GM18502 (cell line): ENCODE results near the gene CYB5R4.

ENCODE experiments used
- ATAC-seq: cut with Tn5 transposase; IDR thresholded peaks from one replicate; pipeline ENCODE4 v1.9.1; 2021; ENCODE audit warnings: mild to moderate bottlenecking; ENCODE audit not compliant: unreplicated experiment, poor library complexity

The CYB5R4 gene

GRCh38 chr6:83976037-83976755 lies 116.7 kb downstream of the CYB5R4 start:
- ATAC-seq, result no peak

DNA sequence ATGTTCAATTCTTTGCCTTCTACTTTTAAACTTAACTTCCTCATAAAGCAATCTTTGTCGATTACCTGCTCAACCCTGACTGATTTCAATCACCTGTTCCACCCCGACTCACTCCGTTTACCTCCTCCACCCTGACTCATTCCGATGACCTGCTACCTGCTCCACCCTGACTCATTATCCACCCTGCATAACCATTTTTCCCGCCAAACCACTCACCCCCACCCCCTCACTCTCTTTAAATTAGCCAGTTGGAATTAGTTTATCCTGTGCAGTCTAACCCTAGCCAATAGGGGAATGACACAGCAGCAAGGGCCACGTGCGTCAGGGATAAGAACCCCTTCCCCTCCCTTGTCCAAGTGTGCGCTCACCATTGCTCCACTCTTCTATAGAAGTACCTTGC lies 117.4 kb downstream of the CYB5R4 start:
- no peak for ATAC-seq

GRCh38 chr6:83978324-83978734 lies 118.8 kb downstream of the CYB5R4 start:
- no peak for ATAC-seq

DNA sequence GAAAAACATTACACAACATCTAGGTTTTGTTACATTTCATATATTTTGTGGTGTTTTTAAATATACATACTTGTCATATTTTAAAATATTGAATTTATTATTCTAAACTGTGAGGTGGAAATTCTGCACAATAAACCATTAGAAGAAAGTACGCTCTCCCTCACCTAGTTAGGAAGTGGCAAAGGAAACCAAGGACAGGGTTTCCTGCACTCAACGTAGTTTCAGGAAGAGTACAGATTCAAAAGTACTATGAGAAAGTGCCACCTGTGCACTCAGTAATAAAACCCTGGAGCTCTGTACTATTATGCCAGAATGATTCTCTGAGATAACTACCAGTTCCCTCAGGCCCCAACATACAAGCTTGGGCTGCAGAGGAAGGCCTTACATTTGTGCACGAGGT lies 119.5 kb downstream of the CYB5R4 start:
- ATAC-seq, result no peak

DNA sequence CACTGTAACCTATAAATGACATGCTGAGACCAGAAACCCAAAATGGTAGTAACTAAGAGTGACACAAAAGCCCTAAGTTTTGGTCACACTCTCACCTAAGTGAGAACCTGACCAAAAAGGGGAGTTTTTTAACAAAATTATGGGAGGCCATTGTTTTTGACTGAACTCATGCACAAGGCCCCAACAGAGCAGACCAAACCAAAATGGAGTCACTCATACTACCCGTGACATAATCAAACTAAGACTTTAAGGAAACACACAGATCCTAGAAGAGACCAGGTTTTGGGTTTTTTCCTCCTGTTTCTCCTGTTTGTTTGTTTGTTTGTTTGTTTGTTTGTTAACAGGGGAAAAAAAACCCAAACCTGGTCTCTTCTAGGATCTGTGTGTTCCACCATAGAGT lies 124.9 kb downstream of the CYB5R4 start:
- ATAC-seq, result no peak

GRCh38 chr6:83985308-83985713 lies 125.8 kb downstream of the CYB5R4 start:
- no peak for ATAC-seq

- no peak for ATAC-seq
Observed at GRCh38 chr6:83985715-83986114, 126.2 kb downstream of the CYB5R4 start.

- no peak for ATAC-seq
Observed at GRCh38 chr6:83998021-83998584, 138.6 kb downstream of the CYB5R4 start.

DNA sequence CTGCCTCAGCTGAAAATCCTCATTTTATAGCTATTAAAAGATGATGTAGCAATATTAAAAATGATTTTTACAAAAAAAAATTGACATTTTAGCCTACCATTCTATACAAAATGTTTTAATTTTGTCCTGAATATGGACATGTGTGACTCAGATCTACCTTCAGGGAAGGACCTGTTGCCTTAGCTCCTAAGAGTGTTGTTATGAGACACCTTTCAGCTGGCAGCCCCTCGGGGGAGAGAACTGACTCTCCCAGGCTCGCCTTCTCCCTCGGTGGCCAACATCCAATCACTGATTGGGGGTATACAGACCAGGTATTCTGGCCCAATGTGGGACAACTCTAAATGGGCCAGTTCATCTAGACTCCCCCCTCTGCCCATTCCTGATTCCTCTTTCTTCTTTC lies 141.6 kb downstream of the CYB5R4 start:
- no peak for ATAC-seq

DNA sequence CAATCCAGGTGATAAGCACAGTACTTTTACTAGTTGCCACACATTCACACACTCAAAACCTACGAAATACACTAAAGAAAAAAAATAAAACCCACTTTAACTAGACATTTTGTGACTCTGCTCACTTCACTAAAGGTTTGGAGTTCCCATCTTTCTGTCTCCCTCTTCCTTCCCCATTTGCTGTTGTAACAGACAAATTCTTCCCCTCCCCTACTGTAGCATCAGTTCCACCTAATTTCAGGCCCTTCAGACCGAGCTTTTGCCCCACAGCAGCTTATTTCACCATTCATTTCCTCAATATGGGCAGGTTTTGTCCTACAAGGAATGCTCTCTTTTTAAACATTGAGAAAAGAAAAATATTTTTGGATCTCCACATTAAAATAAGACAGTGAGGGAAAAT lies 142.7 kb downstream of the CYB5R4 start:
- no peak for ATAC-seq

DNA sequence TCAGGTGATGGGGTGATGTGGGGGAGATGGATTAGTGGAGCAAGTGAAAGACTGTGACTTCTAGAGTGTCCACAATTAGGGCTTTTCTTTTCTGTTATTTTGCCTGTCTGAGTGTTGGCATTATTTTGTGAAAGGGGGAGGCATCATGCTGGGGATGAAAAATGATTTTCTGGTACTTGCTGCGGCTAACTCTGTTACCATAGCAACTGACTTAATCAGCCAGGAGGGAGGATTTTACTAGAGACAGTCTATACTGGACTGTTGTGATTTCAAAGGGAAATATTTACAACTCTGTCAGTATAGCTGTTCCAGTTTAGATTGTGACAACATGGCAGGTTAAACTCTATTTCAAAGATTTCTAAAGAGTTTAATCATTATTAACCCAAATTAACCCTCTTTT lies 143.6 kb downstream of the CYB5R4 start:
- ATAC-seq, result no peak

DNA sequence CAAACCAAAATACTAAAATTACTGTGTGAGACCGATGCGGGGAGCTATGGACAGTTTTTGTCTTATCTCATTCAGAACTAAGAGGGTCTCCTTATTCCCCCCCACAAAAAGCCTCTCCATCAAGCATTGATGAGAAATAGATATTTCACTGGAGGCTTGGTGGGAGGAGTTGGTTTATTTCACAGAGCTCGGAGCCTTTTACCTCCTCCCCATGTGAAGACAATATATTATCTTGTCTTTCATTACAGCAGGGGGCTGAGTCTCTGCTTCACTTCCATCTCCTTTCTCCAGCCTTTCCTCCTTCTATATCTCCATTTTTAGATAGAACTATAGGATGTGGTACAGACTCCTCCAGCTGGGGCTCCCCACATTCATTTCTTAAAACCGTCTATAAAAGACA lies 144.2 kb downstream of the CYB5R4 start:
- ATAC-seq, result no peak

DNA sequence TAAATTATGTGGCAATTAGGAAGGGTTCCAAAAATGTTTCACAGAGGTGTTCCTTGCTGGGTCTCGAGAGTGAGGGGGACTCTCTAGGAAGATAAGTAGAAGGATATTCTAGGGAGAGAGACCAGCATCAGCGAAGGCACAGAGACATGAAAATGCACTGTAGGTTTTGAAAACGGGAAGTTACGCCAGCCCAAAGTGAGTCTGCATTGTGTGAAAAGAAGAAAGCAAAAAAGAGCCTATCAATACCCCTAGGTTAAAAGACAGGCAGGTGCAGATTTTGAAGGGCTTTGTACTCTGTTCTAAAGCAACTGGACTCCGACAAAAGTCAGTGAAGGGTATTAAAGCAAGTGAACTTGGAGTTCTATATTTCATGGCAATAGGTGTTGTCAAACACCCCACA lies 148.4 kb downstream of the CYB5R4 start:
- ATAC-seq, result no peak

GRCh38 chr6:84013354-84013753 lies 153.9 kb downstream of the CYB5R4 start:
- no peak for ATAC-seq

DNA sequence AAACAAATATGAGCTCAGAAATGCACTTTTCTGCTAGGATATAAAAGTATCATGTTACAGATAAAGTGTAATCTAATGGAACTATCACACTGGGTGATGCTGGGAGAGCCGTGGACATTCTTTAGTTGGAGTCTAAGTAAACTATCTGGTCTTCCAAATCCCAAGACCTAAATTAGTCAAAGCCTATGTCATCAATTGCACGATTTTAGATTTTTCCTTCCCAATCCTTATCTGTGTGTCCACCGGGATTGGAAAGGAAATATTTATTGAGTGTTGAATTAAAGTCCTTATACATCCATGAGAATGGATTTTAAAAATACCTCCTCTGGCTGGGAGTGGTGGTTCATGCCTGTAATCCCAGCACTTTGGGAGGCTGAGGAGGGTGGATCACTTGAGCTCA lies 154.4 kb downstream of the CYB5R4 start:
- ATAC-seq, result no peak

- ATAC-seq, result no peak
Observed at GRCh38 chr6:84016029-84016428, 156.5 kb downstream of the CYB5R4 start.
